ENCODE measurements around the gene USP14. TPM values are rescaled to one million over a fixed set of nuclear protein-coding genes. Genes with fewer than 3 reads are reported as not detected.

USP14 gene
- total RNA-seq, 4 donors from 2014 or later: 31.4 to 57.5 (median 39.5) TPM

GRCh38 chr18:255171-255570 lies 96.8 kb downstream of the USP14 start:
- TF ChIP-seq CTCF (IDR thresholded peaks at IDR 0.05): no peak
- DNase-seq (ENCODE audit: low spot score) (no peak), ATAC-seq (ENCODE audit: low FRiP score) (no peak)

GRCh38 chr18:260547-260946 lies 102.2 kb downstream of the USP14 start:
- ATAC-seq (ENCODE audit: low FRiP score): no peak
- no peak for DNase-seq (ENCODE audit: low spot score)
- no peak for TF ChIP-seq CTCF (IDR thresholded peaks at IDR 0.05)

DNA sequence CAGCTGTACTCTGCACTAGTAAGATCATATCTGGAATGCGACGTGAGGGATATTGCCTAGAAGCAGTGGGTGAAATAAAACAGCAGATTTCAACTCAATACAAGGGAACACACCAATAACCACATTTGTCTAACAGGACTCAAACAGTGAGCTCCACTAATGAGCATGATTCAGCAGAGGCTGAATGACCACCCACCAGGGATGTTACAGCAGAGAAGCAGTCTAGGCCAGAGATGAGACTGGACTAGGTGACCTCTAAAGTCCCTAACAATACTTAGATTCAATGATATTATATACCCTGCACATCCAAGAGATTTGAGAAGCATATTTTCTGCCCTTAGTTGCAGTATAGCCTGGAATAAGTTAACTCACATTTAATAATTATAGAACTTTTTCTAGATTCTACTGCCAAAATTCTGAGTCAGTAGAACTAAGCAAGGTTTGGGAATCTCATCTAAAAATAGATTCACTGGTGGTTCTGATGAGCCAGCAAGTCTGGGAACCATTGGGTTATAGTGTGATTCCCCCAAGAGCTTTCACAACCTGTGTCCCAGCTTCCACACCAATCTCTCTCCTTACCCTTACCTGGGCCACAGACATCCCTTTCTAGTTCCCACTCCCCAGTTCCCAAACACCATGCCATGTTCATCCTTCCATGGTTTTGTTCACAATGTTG lies 103.2 kb downstream of the USP14 start:
- TF ChIP-seq CTCF (IDR thresholded peaks at IDR 0.05): no peak
- DNase-seq (ENCODE audit: low spot score) (no peak), ATAC-seq (ENCODE audit: low FRiP score) (no peak)

Small RNAs within 50 kb of the gene (small RNA-seq; reads per million reads assigned to genes)
- not detected for gene MIR8078

Other genes starting within 250 kb of the USP14 start
- gene TUBB8B, start 108.9 kb upstream of the USP14 start, total RNA-seq: not detected
- gene THOC1, start 109.5 kb downstream of the USP14 start, total RNA-seq: 10 to 100 TPM; 33.0 to 60.6 (median 45.9) TPM